Glutamatergic neuron (in vitro differentiated cells): ENCODE data around the gene HRAS. TPM values are rescaled to one million over a fixed set of nuclear protein-coding genes. Genes with fewer than 3 reads are reported as not detected.
A peak's percentile ranks its signal among the peaks of the same experiment; 100 is the strongest.

Experiments used
- DNase-seq: peaks from one replicate; pipeline ENCODE4 v3.0.0; 2022
- H3K27ac Mint-ChIP-seq: one replicate; pipeline ENCODE4 v1.8.0; 2020; ENCODE audit warnings: mild to moderate bottlenecking, mixed read lengths, inconsistent platforms; ENCODE audit not compliant: unreplicated experiment
- H3K27me3 Mint-ChIP-seq: one replicate; pipeline ENCODE4 v1.8.0; 2020; ENCODE audit warnings: mild to moderate bottlenecking, moderate library complexity, mixed read lengths, inconsistent platforms; ENCODE audit not compliant: unreplicated experiment
- H3K36me3 Mint-ChIP-seq: one replicate; pipeline ENCODE4 v1.8.0; 2020; ENCODE audit warnings: mild to moderate bottlenecking, mixed read lengths, inconsistent platforms; ENCODE audit not compliant: unreplicated experiment
- H3K4me1 Mint-ChIP-seq: one replicate; pipeline ENCODE4 v1.8.0; 2020; ENCODE audit warnings: mild to moderate bottlenecking, low read depth, mixed read lengths, inconsistent platforms; ENCODE audit not compliant: unreplicated experiment
- H3K4me3 Mint-ChIP-seq: one replicate; pipeline ENCODE4 v1.8.0; 2020; ENCODE audit warnings: mild to moderate bottlenecking, mixed read lengths, inconsistent platforms; ENCODE audit not compliant: unreplicated experiment
- H3K9me3 Mint-ChIP-seq: one replicate; pipeline ENCODE4 v1.8.0; 2020; ENCODE audit warnings: mild to moderate bottlenecking, moderate library complexity, mixed read lengths, inconsistent platforms; ENCODE audit not compliant: unreplicated experiment
- total RNA-seq: library from RNA; stranded (reverse); fragmentation: NEBNext Ultra II Directional; extraction: Animal tissue kit (Norgen Biotek cat#: 25700); gene quantifications from one replicate; pipeline ENCODE4 v1.2.1, GENCODE V29; 2021; ENCODE audit not compliant: unreplicated experiment
- TF ChIP-seq, protein P1 (sequence below): fragments of 200-600 bp; sonication (generic); IDR thresholded peaks from one replicate; pipeline ENCODE4 v1.5.0; 2021; ENCODE audit not compliant: partially characterized antibody, unreplicated experiment

Gene HRAS
- total RNA-seq, 1 donor from 2014 or later, result 140 TPM

- no peak for DNase-seq
- Mint-ChIP-seq H3K27ac (peak overlapping the region; percentile 84), H3K27me3 (peaks cover 30% of the 10 kb centered on the region), H3K4me3 (peak overlapping the region; percentile 55), H3K9me3 (peaks cover 28% of the 10 kb centered on the region), H3K36me3 (peaks cover 17% of the 10 kb centered on the region), H3K4me1 (peaks cover 4% of the 10 kb centered on the region)
- TF ChIP-seq, protein P1, sequence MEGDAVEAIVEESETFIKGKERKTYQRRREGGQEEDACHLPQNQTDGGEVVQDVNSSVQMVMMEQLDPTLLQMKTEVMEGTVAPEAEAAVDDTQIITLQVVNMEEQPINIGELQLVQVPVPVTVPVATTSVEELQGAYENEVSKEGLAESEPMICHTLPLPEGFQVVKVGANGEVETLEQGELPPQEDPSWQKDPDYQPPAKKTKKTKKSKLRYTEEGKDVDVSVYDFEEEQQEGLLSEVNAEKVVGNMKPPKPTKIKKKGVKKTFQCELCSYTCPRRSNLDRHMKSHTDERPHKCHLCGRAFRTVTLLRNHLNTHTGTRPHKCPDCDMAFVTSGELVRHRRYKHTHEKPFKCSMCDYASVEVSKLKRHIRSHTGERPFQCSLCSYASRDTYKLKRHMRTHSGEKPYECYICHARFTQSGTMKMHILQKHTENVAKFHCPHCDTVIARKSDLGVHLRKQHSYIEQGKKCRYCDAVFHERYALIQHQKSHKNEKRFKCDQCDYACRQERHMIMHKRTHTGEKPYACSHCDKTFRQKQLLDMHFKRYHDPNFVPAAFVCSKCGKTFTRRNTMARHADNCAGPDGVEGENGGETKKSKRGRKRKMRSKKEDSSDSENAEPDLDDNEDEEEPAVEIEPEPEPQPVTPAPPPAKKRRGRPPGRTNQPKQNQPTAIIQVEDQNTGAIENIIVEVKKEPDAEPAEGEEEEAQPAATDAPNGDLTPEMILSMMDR, result no peak
These were observed 38.4 kb downstream of the HRAS start for GRCh38 chr11:496834-497564.

DNA sequence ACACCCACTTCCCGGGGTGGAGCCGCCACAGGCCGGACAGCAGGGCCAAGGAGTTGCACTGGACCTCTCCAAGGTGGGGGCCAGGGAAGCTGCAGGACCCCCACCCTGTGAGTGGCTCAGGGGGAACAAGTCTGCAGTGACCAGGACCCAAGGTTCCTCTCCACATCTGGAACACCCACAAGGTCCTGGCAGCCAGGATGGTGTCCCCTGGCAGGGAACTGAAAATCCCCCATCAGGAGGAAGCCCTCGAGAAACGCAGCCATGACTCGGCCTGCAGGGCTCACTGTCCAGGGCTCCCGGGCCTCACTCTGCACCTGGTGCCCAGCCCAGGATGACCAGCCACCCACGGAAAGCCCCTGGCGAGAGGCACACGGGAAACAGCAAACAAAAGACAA, 39.8 kb downstream of the HRAS start:
- Mint-ChIP-seq H3K9me3 (peaks cover 24% of the 10 kb centered on the region), H3K27ac (peak overlapping the region; percentile 78), H3K4me3 (peak overlapping the region; percentile 58), H3K27me3 (peaks cover 25% of the 10 kb centered on the region), H3K4me1 (peaks cover 4% of the 10 kb centered on the region), H3K36me3 (peaks cover 17% of the 10 kb centered on the region)
- no peak for DNase-seq
- TF ChIP-seq, protein P1, result no peak

GRCh38 chr11:494761-495536, 40.4 kb downstream of the HRAS start:
- peak; percentile 31 for DNase-seq
- TF ChIP-seq, protein P1, result no peak
- peaks cover 4% of the 10 kb centered on the region for H3K4me1 Mint-ChIP-seq
- no peak overlapping the region for H3K4me3 Mint-ChIP-seq
- H3K27me3 Mint-ChIP-seq, result peaks cover 25% of the 10 kb centered on the region
- H3K9me3 Mint-ChIP-seq, result peaks cover 24% of the 10 kb centered on the region
- peaks cover 17% of the 10 kb centered on the region for H3K36me3 Mint-ChIP-seq
- peak overlapping the region; percentile 43 for H3K27ac Mint-ChIP-seq

DNA sequence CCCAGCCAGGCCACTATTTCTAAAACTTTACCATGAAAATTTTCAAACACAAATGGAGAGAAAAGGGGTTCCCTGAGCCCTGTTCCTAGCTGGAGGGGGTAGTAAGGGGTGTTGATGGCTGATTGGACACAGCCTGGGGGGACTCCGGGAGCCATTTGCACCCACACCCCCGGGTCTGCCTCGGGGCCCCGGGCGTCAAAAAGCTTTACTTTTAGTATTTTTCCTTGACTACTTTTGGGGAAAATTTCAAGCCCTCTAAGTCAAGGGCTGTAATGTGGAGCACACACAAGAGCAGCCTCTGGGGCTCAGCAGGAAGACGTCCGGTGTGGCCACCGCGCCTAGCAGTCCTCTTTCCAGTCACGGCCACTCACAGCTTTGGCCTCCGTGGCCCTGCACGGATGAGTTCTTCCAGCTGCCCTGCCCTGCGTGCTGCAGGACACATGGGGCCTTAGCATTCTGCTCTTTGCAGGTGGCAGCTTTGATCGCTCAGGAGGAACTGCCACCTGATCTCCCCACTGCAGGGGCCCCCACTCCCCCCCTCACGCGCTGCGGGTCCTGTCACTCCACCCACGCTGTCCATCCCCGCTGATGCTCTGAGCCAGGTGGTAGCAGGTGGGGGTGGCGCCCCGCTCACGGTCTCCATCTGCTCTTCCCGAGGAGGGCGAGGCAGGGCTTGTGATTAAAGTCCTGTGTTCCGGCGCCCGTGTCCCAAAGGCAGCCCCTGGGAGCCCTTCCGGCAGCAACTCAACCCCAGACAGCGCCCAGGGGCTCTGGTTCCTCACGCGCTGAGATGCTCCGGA, 42.7 kb downstream of the HRAS start:
- no peak for DNase-seq
- H3K27me3 Mint-ChIP-seq, result peaks cover 20% of the 10 kb centered on the region
- H3K36me3 Mint-ChIP-seq, result peaks cover 14% of the 10 kb centered on the region
- TF ChIP-seq, protein P1, result no peak
- no peak overlapping the region for H3K27ac Mint-ChIP-seq
- H3K4me1 Mint-ChIP-seq, result peaks cover 2% of the 10 kb centered on the region
- H3K9me3 Mint-ChIP-seq, result peaks cover 19% of the 10 kb centered on the region
- no peak overlapping the region for H3K4me3 Mint-ChIP-seq
